Measurements from ENCODE around the gene C1orf167. TPM values are rescaled to one million over a fixed set of nuclear protein-coding genes. Genes with fewer than 3 reads are reported as not detected.

C1orf167 gene
- total RNA-seq, 4 donors from 2014 or later, result 1.00 to 1.4 TPM; not detected in 2

DNA sequence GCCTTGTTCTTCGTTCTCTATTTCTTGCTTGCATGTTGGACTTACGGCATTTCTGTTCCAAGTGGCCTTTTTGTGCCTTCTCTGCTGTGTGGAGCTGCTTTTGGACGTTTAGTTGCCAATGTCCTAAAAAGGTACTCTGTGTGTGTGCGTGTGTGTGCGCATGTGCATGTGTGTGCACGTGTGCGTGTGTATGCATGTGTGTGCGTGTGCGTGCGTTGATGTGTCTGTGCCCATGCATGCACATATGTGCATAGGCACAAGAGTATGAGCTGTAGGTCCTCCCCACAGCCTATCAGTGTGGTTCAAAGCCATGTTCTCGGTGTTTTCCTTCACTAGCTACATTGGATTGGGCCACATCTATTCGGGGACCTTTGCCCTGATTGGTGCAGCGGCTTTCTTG is 71.9 kb downstream of the C1orf167 start:
- H3K27ac ChIP-seq, result no peak overlapping the region
- ATAC-seq (no peak), DNase-seq (no peak)
- TF ChIP-seq, protein P1, sequence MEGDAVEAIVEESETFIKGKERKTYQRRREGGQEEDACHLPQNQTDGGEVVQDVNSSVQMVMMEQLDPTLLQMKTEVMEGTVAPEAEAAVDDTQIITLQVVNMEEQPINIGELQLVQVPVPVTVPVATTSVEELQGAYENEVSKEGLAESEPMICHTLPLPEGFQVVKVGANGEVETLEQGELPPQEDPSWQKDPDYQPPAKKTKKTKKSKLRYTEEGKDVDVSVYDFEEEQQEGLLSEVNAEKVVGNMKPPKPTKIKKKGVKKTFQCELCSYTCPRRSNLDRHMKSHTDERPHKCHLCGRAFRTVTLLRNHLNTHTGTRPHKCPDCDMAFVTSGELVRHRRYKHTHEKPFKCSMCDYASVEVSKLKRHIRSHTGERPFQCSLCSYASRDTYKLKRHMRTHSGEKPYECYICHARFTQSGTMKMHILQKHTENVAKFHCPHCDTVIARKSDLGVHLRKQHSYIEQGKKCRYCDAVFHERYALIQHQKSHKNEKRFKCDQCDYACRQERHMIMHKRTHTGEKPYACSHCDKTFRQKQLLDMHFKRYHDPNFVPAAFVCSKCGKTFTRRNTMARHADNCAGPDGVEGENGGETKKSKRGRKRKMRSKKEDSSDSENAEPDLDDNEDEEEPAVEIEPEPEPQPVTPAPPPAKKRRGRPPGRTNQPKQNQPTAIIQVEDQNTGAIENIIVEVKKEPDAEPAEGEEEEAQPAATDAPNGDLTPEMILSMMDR (IDR thresholded peaks at IDR 0.05 in 4 of 5, conservative IDR thresholded peaks at IDR 0.05 in 1 of 5), result no peak
- no peak for TF ChIP-seq POLR2A (IDR thresholded peaks at IDR 0.05)
- no peaks in the 10 kb centered on the region for H3K27me3 ChIP-seq
- intact Hi-C loops (cut with DNase I; ENCODE audit: low total_unique reads) (no loop called here), in situ Hi-C loops (cut with MboI; ENCODE audit: low sequenced_read_pairs in 4 of 4) (loop anchor here (10.0 to 25.0 kb wide), 3 partner anchors 128 to 378 kb away; no protein-coding TSS in a partner anchor)
- H3K9me3 ChIP-seq, result no peaks in the 10 kb centered on the region
- H3K36me3 ChIP-seq, result peaks cover 0 to 98% of the 10 kb centered on the region in 2 donors
- no peaks in the 10 kb centered on the region for H3K4me1 ChIP-seq
- no peak overlapping the region for H3K4me3 ChIP-seq

DNA sequence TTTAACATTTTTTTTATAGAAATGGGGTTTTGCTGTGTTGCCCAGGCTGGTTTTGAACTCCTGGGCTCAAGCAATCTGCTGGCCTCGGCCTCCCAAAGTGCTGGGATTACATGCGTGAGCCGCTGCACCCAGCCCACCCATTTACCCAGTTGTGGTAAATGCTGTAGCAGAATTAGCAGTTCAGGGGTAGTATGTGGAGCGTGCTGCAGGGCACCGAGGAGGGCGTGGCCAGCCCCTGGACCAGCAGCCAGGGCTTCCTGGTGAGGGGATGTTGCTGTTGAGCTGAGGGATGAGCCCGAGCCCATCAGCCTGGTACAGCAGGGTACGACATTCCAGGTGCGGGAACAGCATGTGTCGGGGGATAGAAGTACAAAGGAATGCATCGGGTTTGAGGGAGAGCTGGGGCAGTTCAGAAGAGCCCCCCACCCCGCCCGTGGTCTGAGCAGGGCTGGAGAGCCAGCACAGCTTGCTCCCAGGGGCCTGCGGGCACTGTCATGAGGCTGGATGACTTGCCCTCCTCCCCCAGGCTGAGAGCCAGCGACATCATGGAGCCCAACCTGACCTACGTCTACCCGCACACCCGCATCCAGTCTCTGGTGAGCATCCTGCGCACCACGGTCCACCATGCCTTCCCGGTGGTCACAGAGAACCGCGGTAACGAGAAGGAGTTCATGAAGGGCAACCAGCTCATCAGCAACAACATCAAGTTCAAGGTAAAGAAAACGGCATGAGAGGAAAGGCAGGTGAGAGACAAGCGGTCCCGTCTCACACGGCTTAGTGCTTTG is 73.6 kb downstream of the C1orf167 start:
- no peak overlapping the region for H3K27ac ChIP-seq
- no peaks in the 10 kb centered on the region for H3K9me3 ChIP-seq
- H3K36me3 ChIP-seq, result peaks cover 0 to 98% of the 10 kb centered on the region in 2 donors
- H3K4me1 ChIP-seq, result no peaks in the 10 kb centered on the region
- intact Hi-C loops (cut with DNase I; ENCODE audit: low total_unique reads), result no loop called here
- ATAC-seq, result no peak
- H3K4me3 ChIP-seq, result no peak overlapping the region
- TF ChIP-seq, protein P1 (IDR thresholded peaks at IDR 0.05 in 4 of 5, conservative IDR thresholded peaks at IDR 0.05 in 1 of 5), result no peak
- TF ChIP-seq POLR2A (IDR thresholded peaks at IDR 0.05), result no peak
- no peaks in the 10 kb centered on the region for H3K27me3 ChIP-seq
- no peak for DNase-seq
- in situ Hi-C loops (cut with MboI; ENCODE audit: low sequenced_read_pairs in 4 of 4), result loop anchor here (10.0 to 25.0 kb wide), 3 partner anchors 127 to 377 kb away; no protein-coding TSS in a partner anchor

- H3K9me3 ChIP-seq, result no peaks in the 10 kb centered on the region
- TF ChIP-seq, protein P1 (IDR thresholded peaks at IDR 0.05 in 4 of 5, conservative IDR thresholded peaks at IDR 0.05 in 1 of 5), result no peak
- no peak for TF ChIP-seq POLR2A (IDR thresholded peaks at IDR 0.05)
- no peaks in the 10 kb centered on the region for H3K27me3 ChIP-seq
- DNase-seq (no peak), ATAC-seq (no peak)
- intact Hi-C loops (cut with DNase I; ENCODE audit: low total_unique reads) (no loop called here), in situ Hi-C loops (cut with MboI; ENCODE audit: low sequenced_read_pairs in 4 of 4) (loop anchor here (10.0 to 25.0 kb wide), 3 partner anchors 125 to 375 kb away; no protein-coding TSS in a partner anchor)
- H3K4me3 ChIP-seq, result no peak overlapping the region
- no peak overlapping the region for H3K27ac ChIP-seq
- peaks cover 0 to 98% of the 10 kb centered on the region in 2 donors for H3K36me3 ChIP-seq
- H3K4me1 ChIP-seq, result no peaks in the 10 kb centered on the region
These were observed 75.2 kb downstream of the C1orf167 start for GRCh38 chr1:11836955-11837766.

DNA sequence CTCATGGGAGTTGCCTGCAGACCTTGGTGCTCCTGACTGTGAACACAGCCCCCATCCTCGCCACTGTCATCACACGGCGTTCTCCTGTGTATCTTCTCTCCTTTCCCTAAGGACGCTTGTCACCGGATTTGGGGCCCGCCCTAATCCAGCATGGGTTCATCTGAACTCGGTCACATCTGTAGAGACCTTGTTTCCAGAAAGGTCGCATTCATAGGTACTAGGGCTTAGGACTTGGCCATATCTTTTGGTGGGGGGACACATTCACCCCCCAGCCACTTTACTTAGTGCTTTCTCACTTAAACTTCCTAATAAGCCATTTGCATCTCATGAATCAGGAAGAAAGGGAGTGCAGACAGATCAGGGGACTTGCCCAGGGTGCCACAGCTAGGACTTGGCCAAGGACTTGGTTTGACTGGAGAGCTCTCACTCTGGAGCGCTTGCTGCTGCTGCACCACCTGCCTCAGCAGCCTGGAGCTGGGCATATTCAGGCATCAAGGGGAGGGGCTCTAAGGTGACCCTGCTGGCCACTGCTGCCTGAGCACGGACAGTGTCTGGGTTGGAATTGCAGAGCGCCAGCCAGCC is 75.9 kb downstream of the C1orf167 start:
- no peak for ATAC-seq
- no peak for DNase-seq
- no peak overlapping the region for H3K27ac ChIP-seq
- H3K4me1 ChIP-seq, result no peaks in the 10 kb centered on the region
- intact Hi-C loops (cut with DNase I; ENCODE audit: low total_unique reads), result loop anchor here (1.0 to 2.0 kb wide), 3 partner anchors 56 to 193 kb away; no protein-coding TSS in a partner anchor
- no peaks in the 10 kb centered on the region for H3K27me3 ChIP-seq
- TF ChIP-seq POLR2A (IDR thresholded peaks at IDR 0.05), result no peak
- TF ChIP-seq, protein P1 (IDR thresholded peaks at IDR 0.05 in 4 of 5, conservative IDR thresholded peaks at IDR 0.05 in 1 of 5), result no peak
- H3K9me3 ChIP-seq, result no peaks in the 10 kb centered on the region
- H3K36me3 ChIP-seq, result peaks cover 0 to 98% of the 10 kb centered on the region in 2 donors
- no peak overlapping the region for H3K4me3 ChIP-seq
- in situ Hi-C loops (cut with MboI; ENCODE audit: low sequenced_read_pairs in 4 of 4), result loop anchor here (10.0 to 25.0 kb wide), 3 partner anchors 124 to 374 kb away; no protein-coding TSS in a partner anchor

Measured in gastrocnemius medialis (tissue), 4 donors.